Loucy (cell line): ENCODE data around the gene DYNC1LI1.

Experiments
- EZH2phosphoT487 ChIP-seq: fragments of 200-600 bp; IDR thresholded peaks from 2 replicates; pipeline ENCODE4 v1.6.1; 2018; ENCODE audit warnings: antibody characterized with exemption, mild to moderate bottlenecking, moderate library complexity, borderline replicate concordance
- TF ChIP-seq, protein P1 (sequence below): fragments of 200-600 bp; sonication (generic); conservative IDR thresholded peaks from 2 replicates; pipeline ENCODE4 v1.5.1; 2014; ENCODE audit warnings: mild to moderate bottlenecking, antibody characterized with exemption, low read length

GRCh38 chr3:32488474-32489008, 82.1 kb downstream of the DYNC1LI1 start:
- TF ChIP-seq, protein P1, sequence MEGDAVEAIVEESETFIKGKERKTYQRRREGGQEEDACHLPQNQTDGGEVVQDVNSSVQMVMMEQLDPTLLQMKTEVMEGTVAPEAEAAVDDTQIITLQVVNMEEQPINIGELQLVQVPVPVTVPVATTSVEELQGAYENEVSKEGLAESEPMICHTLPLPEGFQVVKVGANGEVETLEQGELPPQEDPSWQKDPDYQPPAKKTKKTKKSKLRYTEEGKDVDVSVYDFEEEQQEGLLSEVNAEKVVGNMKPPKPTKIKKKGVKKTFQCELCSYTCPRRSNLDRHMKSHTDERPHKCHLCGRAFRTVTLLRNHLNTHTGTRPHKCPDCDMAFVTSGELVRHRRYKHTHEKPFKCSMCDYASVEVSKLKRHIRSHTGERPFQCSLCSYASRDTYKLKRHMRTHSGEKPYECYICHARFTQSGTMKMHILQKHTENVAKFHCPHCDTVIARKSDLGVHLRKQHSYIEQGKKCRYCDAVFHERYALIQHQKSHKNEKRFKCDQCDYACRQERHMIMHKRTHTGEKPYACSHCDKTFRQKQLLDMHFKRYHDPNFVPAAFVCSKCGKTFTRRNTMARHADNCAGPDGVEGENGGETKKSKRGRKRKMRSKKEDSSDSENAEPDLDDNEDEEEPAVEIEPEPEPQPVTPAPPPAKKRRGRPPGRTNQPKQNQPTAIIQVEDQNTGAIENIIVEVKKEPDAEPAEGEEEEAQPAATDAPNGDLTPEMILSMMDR: no peak
- TF ChIP-seq EZH2phosphoT487: no peak
